Caco-2 (cell line): Measurements from ENCODE around the gene PDK4. TPM values are rescaled to one million over a fixed set of nuclear protein-coding genes. Genes with fewer than 3 reads are reported as not detected.

ENCODE experiments used
- BruUV-seq: library from RNA; stranded (reverse); fragments of 400-500 nt; replicated peaks from 2 replicates; lab custom pipeline; 2021; lab: Mats Ljungman, UMichigan
- CTCF ChIA-PET: fragments of 300-600 bp; sonication (Branson Sonifier 250); formaldehyde crosslinking; loops from one replicate; lab custom pipeline; 2022; ENCODE audit warnings: antibody characterized with exemption; lab: Charles Lee
- POLR2A ChIA-PET: fragments of 300-600 bp; sonication (Branson Sonifier 250); formaldehyde crosslinking; loops from one replicate; lab custom pipeline; 2022; ENCODE audit warnings: antibody characterized with exemption; lab: Charles Lee
- DNase-seq, 2 experiments: peaks; one replicate each; pipeline versions ENCODE4 v3.0.0 to v3.0.0-alpha.2; 2020 to 2022
- H3K27me3 ChIP-seq: replicated peaks from 2 replicates; pipeline ENCODE4 v1.6.0; 2011; ENCODE audit warnings: low read length; ENCODE audit not compliant: control insufficient read depth, insufficient read depth
- H3K36me3 ChIP-seq: 2 replicates; pipeline ENCODE4 v1.5.1; 2011; ENCODE audit warnings: low read length; ENCODE audit not compliant: control insufficient read depth, insufficient read depth
- H3K4me1 ChIP-seq: fragments of 250-450 bp; sonication (Bioruptor Pico); 2 replicates; pipeline ENCODE4 v1.5.1; 2020; ENCODE audit warnings: mild to moderate bottlenecking
- H3K4me3 ChIP-seq: 2 replicates; pipeline ENCODE4 v1.5.1; 2011; ENCODE audit warnings: low read depth, mild to moderate bottlenecking, control low read depth, low read length
- H3K9me3 ChIP-seq: fragments of 250-450 bp; sonication (Bioruptor Pico); 2 replicates; pipeline ENCODE4 v1.5.1; 2020; ENCODE audit warnings: mild to moderate bottlenecking, moderate library complexity
- H3K27ac Mint-ChIP-seq: one replicate; pipeline ENCODE4 v1.8.0; 2022; ENCODE audit warnings: mixed read lengths; ENCODE audit not compliant: unreplicated experiment
- H3K27me3 Mint-ChIP-seq: one replicate; pipeline ENCODE4 v1.8.0; 2022; ENCODE audit warnings: mixed read lengths; ENCODE audit not compliant: insufficient read depth, unreplicated experiment
- H3K36me3 Mint-ChIP-seq: one replicate; pipeline ENCODE4 v1.8.0; 2022; ENCODE audit warnings: mild to moderate bottlenecking, mixed read lengths; ENCODE audit not compliant: insufficient read depth, unreplicated experiment
- H3K4me1 Mint-ChIP-seq: one replicate; pipeline ENCODE4 v1.8.0; 2022; ENCODE audit warnings: low read depth, mixed read lengths; ENCODE audit not compliant: unreplicated experiment
- H3K4me3 Mint-ChIP-seq: one replicate; pipeline ENCODE4 v1.8.0; 2022; ENCODE audit warnings: mild to moderate bottlenecking, moderate library complexity, mixed read lengths; ENCODE audit not compliant: unreplicated experiment
- H3K9me3 Mint-ChIP-seq: one replicate; pipeline ENCODE4 v1.8.0; 2022; ENCODE audit warnings: mixed read lengths; ENCODE audit not compliant: unreplicated experiment
- intact Hi-C: fragments of 100-400 bp; cut with micrococcal nuclease; formaldehyde crosslinking; loops from one replicate; pipeline ENCODE4 v1.10.0; 2022; ENCODE audit not compliant: unreplicated experiment
- total RNA-seq: library from RNA; stranded (reverse); gene quantifications from 2 replicates; pipeline ENCODE4 v1.2.3, GENCODE V29; 2022
- TF ChIP-seq, protein P1 (sequence below), 2 experiments: fragments of 200-600 bp in 1 of 2; IDR thresholded peaks; 1 replicate in 1 of 2; 2 replicates in 1 of 2; pipeline versions ENCODE4 v1.5.1 to v1.8.0; 2011 to 2022; ENCODE audit warnings: antibody characterized with exemption in 1 of 2, control low read depth in 1 of 2, inconsistent platforms in 1 of 2, low read depth in 1 of 2, low read length in 1 of 2, mild to moderate bottlenecking in 1 of 2, moderate library complexity in 1 of 2; ENCODE audit not compliant: insufficient read depth in 1 of 2, severe bottlenecking in 1 of 2, unreplicated experiment in 1 of 2

PDK4 gene
- total RNA-seq, 1 experiment from 2014 or later = 0.20 TPM

DNA sequence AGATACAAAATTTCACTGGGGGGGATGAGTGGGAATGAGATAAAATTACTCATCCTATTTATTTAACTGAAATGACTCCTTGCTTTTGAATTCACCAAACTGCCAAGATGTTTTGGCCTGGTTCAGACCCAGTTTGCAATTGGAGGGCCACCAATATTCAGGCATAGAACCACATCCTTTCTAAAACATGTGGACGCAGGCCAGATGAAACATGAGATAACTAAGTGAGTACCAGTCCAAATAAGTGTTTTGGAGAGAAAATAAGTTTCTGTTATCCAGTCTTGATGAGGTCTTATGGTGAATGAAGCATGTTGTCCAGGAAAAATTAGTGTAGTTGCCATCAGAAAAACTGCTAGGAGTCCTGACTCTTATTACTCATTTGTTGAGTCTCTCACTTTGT, 36.3 kb upstream of the PDK4 start:
- POLR2A ChIA-PET = no interaction called here
- H3K36me3 Mint-ChIP-seq = no peaks in the 10 kb centered on the region
- DNase-seq = no peak
- Histone ChIP-seq H3K9me3 (no peaks in the 10 kb centered on the region), H3K27me3 (no peaks in the 10 kb centered on the region), H3K36me3 (no peaks in the 10 kb centered on the region), H3K4me1 (no peaks in the 10 kb centered on the region), H3K4me3 (no peak overlapping the region)
- no peak overlapping the region for H3K4me3 Mint-ChIP-seq
- no peaks in the 10 kb centered on the region for H3K4me1 Mint-ChIP-seq
- H3K27ac Mint-ChIP-seq = no peak overlapping the region
- CTCF ChIA-PET = no interaction called here
- TF ChIP-seq, protein P1, sequence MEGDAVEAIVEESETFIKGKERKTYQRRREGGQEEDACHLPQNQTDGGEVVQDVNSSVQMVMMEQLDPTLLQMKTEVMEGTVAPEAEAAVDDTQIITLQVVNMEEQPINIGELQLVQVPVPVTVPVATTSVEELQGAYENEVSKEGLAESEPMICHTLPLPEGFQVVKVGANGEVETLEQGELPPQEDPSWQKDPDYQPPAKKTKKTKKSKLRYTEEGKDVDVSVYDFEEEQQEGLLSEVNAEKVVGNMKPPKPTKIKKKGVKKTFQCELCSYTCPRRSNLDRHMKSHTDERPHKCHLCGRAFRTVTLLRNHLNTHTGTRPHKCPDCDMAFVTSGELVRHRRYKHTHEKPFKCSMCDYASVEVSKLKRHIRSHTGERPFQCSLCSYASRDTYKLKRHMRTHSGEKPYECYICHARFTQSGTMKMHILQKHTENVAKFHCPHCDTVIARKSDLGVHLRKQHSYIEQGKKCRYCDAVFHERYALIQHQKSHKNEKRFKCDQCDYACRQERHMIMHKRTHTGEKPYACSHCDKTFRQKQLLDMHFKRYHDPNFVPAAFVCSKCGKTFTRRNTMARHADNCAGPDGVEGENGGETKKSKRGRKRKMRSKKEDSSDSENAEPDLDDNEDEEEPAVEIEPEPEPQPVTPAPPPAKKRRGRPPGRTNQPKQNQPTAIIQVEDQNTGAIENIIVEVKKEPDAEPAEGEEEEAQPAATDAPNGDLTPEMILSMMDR (IDR thresholded peaks at IDR 0.05; ENCODE audit: insufficient read depth in 1 of 2, low read depth in 1 of 2, low read length in 1 of 2, severe bottlenecking in 1 of 2, unreplicated experiment in 1 of 2) = no peak
- intact Hi-C loops = no loop called here
- BruUV-seq = no TSS peak
- no peaks in the 10 kb centered on the region for H3K9me3 Mint-ChIP-seq
- no peaks in the 10 kb centered on the region for H3K27me3 Mint-ChIP-seq

DNA sequence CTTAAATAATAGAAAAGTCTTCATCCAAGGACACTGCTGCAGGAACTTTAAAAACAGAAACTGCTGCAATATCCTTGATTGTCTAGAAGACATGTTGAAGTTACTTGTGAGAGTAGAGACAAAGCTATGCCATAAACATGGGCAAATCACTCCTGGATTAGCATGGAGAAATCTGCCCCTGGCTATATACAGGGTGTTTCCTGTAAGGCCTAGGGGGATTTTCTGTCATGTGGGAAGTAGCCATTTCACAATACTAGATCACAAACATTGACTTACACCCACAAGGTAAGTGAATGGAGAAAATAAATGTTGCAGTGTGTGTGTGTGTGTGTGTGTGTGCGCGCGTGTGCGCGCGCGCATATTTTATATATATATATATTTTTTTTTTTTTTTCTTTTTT, 35.2 kb upstream of the PDK4 start:
- H3K27me3 Mint-ChIP-seq = no peaks in the 10 kb centered on the region
- H3K4me3 Mint-ChIP-seq = no peak overlapping the region
- no peaks in the 10 kb centered on the region for H3K9me3 ChIP-seq
- no peak overlapping the region for H3K4me3 ChIP-seq
- no peak overlapping the region for H3K27ac Mint-ChIP-seq
- H3K27me3 ChIP-seq = no peaks in the 10 kb centered on the region
- no peaks in the 10 kb centered on the region for H3K9me3 Mint-ChIP-seq
- H3K36me3 Mint-ChIP-seq = no peaks in the 10 kb centered on the region
- POLR2A ChIA-PET = no interaction called here
- CTCF ChIA-PET = no interaction called here
- DNase-seq = no peak
- TF ChIP-seq, protein P1 (IDR thresholded peaks at IDR 0.05; ENCODE audit: insufficient read depth in 1 of 2, low read depth in 1 of 2, low read length in 1 of 2, severe bottlenecking in 1 of 2, unreplicated experiment in 1 of 2) = no peak
- intact Hi-C loops = no loop called here
- H3K4me1 ChIP-seq = no peaks in the 10 kb centered on the region
- no peaks in the 10 kb centered on the region for H3K4me1 Mint-ChIP-seq
- BruUV-seq = no TSS peak
- H3K36me3 ChIP-seq = no peaks in the 10 kb centered on the region

DNA sequence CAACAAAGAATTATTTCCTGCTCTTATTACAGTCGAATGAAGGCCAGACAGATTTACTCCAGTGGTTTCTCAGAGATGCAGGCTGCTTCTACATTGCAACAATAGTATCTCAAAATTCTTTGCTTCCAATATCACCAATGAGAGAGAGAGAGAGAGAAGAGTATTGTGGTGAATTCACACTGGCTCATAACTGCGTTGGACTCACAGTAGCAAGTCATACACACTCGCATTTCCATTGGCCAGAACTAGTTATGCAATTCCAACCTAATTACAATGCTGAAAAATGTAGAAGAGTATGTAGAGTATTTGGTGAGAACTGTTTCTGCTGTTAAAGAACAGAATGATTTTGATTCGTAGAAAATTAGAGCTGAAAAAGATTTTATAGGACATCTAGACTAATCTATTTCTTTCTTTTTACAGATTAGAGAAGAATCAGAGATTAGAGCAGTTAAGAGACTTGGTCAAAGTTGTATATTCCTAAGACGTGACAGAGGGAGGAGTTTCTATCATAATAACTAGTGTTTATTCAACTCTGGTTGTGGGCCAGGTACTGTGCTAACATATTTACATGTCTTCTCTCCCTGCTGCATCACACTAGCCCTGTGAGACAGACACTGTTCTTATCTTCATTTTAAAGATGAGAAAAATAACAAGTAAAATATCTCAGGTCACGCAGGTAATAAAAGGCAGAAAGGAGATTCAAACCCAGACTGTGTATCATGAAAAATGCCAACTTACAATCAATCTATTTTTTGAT, 34.6 kb upstream of the PDK4 start:
- ChIA-PET CTCF (no interaction called here), POLR2A (no interaction called here)
- Mint-ChIP-seq H3K27ac (no peak overlapping the region), H3K9me3 (no peaks in the 10 kb centered on the region), H3K4me1 (no peaks in the 10 kb centered on the region), H3K27me3 (no peaks in the 10 kb centered on the region), H3K4me3 (no peak overlapping the region), H3K36me3 (no peaks in the 10 kb centered on the region)
- Histone ChIP-seq H3K4me1 (no peaks in the 10 kb centered on the region), H3K27me3 (no peaks in the 10 kb centered on the region), H3K4me3 (no peak overlapping the region), H3K36me3 (no peaks in the 10 kb centered on the region), H3K9me3 (no peaks in the 10 kb centered on the region)
- no TSS peak for BruUV-seq
- DNase-seq = no peak
- TF ChIP-seq, protein P1 (IDR thresholded peaks at IDR 0.05; ENCODE audit: insufficient read depth in 1 of 2, low read depth in 1 of 2, low read length in 1 of 2, severe bottlenecking in 1 of 2, unreplicated experiment in 1 of 2) = no peak
- intact Hi-C loops = no loop called here
